Rectal smooth muscle tissue (tissue), 1 donor: ENCODE results near the gene HEPACAM.

Source experiments
- H3K27ac ChIP-seq: one replicate; pipeline ENCODE4 v1.7.0; 2013; ENCODE audit warnings: low read depth, low read length, inconsistent platforms
- H3K27me3 ChIP-seq: one replicate; pipeline ENCODE4 v1.7.0; 2013; ENCODE audit warnings: low read length; ENCODE audit not compliant: control insufficient read depth, insufficient read depth
- H3K36me3 ChIP-seq: one replicate; pipeline ENCODE4 v1.7.0; 2013; ENCODE audit warnings: low read length; ENCODE audit not compliant: control insufficient read depth, insufficient read depth
- H3K4me1 ChIP-seq: one replicate; pipeline ENCODE4 v1.7.0; 2013; ENCODE audit warnings: low read length; ENCODE audit not compliant: control insufficient read depth, insufficient read depth
- H3K4me3 ChIP-seq: one replicate; pipeline ENCODE4 v1.7.0; 2013; ENCODE audit warnings: low read length
- H3K9ac ChIP-seq: one replicate; pipeline ENCODE4 v1.7.0; 2013; ENCODE audit warnings: low read length

The HEPACAM gene

DNA sequence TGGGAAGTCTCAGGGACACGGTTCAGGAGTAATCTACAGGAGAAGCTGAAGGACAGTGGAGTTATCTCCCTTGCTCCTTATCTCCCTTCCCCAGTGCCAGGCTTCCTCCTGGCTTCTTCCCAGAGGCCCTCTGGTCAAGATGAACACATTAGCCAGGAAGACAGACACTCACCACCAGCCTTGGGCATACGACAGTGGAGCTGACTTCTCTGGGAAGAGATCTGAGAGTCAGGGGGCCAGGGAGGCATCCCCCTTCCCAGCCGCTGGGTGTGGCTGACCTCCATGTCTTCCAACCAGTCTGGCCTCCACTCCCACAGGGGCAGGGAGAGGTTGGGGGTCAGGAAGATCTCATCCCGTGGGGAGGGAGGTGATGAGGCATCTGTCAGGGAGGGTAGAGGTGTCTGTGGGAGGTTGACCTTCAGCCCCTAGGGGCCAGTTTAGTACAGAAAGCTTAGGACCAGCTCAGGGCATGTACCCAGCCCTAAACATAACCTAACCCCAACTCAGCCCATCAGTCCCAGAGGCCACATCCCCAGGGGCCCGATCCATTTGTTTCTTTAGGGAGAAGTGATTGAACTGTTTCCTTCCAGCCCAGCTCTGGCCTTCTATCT is 50.9 kb downstream of the HEPACAM start:
- Histone ChIP-seq H3K4me1 (no peaks in the 10 kb centered on the region), H3K4me3 (no peak overlapping the region), H3K27me3 (no peaks in the 10 kb centered on the region), H3K36me3 (no peaks in the 10 kb centered on the region), H3K27ac (no peak overlapping the region), H3K9ac (no peak overlapping the region)

DNA sequence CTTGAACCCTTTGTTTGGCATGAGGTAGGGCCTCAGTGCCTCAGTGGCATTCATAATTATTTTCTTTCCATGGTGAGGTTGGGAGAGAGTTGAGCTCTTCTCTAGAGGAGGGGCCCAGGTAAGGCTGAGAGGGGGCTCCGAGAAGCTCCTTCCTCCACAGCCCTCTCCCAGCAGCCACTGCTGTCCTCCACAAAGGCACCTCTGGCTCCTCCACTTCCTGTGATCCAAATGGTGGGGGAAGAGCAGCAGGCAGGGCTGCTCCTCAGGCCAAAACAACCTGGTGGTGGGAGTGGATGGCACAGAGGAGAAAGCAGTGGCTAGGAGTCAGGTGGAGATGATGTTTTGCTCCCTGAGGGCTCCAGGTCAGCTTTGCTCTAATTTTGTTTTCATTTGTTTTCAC is 51.5 kb downstream of the HEPACAM start:
- Histone ChIP-seq H3K4me1 (no peaks in the 10 kb centered on the region), H3K36me3 (no peaks in the 10 kb centered on the region), H3K9ac (no peak overlapping the region), H3K4me3 (no peak overlapping the region), H3K27me3 (no peaks in the 10 kb centered on the region), H3K27ac (no peak overlapping the region)

DNA sequence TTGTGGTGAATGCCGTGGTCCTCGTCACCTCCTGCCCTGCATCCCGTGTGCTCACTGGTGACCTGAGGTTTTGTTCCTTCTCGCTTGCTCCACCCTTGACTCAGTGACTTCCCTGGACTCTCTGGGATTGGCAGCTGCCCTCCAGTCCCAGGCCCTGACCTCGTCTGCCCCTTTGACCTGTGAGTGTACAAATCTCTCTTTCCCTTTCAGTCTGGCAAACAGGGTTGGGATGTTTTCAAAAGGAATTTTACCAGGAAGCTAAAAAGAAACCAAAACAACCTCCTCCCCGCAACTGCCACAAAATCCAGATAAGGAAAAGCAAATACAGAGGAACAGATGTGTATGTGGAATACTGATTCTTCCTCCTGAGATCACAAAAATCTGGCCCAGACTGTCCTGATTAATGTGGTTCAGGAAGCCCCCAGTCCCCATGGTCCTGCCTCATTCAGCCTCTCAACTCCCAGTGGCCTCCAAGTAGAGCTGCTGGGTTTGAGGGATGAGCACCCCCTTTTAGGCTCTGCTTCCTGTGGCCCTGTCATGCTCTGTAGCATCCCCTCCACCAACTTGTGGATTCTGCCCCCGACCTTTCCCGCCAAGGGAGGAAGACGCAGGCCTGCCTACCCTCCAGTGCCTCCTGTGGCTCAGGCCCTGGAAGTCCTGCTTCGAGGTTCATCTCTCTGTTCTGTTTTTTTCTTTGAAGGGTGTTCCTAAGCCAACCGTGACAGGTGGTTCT is 53.3 kb downstream of the HEPACAM start:
- no peaks in the 10 kb centered on the region for H3K36me3 ChIP-seq
- H3K9ac ChIP-seq, result no peak overlapping the region
- H3K27me3 ChIP-seq, result no peaks in the 10 kb centered on the region
- H3K4me1 ChIP-seq, result no peaks in the 10 kb centered on the region
- H3K4me3 ChIP-seq, result no peak overlapping the region
- no peak overlapping the region for H3K27ac ChIP-seq

DNA sequence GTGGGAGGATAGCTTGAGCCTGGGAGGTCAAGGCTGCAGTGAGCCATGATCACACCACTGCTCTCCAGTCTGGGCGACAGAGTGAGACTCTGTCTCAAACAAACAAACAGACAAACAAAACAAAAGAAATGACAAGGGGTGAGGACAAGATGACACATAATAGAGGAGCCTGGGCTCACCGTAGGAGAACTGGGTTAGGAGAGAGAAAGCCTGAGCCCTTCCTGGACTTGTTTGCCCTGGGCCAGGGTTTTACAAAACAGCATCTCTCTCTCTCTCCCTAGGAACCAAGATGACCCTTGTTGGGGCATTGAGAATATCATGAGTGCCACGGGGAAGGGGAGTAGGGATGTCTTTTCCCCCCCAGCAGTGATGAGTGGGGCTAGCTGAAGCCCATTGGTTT is 54.9 kb downstream of the HEPACAM start:
- Histone ChIP-seq H3K36me3 (no peaks in the 10 kb centered on the region), H3K9ac (no peak overlapping the region), H3K4me3 (no peak overlapping the region), H3K4me1 (no peaks in the 10 kb centered on the region), H3K27ac (no peak overlapping the region), H3K27me3 (no peaks in the 10 kb centered on the region)

DNA sequence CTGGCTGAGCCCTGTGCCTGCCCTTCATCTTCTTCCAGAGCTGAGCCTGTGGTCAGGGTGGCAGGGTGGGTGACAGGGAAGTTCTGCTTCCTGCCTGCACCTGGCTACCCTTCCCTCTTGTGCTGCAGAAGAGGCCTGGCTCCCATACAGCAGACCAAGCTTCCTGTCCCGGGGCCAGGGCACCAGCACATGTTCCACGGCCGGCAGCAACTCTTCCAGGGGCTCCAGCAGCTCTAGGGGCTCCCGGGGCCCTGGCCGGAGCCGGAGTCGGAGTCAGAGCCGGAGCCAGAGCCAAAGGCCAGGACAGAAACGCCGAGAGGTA is 55.6 kb downstream of the HEPACAM start:
- no peaks in the 10 kb centered on the region for H3K4me1 ChIP-seq
- no peak overlapping the region for H3K27ac ChIP-seq

DNA sequence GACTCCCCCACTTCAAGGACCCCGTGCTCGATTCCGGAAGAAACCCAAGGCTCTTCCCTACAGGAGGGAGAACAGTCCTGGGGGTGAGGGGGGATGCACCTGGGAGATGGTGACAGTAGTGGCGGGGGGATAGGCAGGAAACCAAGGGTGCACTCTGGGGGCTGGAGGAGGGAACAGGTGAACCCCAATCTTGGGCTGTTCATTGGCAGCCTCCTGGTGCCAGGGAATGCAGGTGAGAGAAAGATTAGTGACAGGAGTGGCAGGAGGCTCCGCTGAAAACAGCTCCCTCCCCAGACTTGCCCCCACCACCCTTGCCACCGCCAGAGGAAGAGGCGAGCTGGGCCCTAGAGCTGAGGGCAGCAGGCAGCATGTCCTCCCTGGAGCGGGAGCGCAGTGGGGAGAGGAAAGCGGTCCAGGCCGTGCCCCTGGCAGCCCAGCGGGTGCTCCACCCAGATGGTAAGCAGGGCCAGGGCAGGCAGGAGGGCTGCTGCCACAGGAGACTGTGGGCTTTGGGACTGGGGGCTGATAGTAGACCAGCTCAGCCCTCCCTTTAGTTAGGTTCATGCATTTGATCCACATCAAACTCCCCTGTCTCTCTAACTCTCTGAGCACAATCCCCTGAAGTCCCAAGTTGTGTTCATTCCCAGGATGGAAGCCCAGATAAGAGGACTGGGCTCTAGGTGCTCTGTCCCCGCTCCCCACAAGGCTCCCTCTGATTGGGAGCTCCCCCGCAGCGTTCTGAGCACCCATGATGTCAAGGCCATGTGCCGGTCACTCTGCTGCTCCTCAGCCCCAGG is 56.2 kb downstream of the HEPACAM start:
- H3K27ac ChIP-seq, result no peak overlapping the region
- no peaks in the 10 kb centered on the region for H3K4me1 ChIP-seq
- H3K4me3 ChIP-seq, result no peak overlapping the region
- no peak overlapping the region for H3K9ac ChIP-seq
- H3K27me3 ChIP-seq, result no peaks in the 10 kb centered on the region
- H3K36me3 ChIP-seq, result no peaks in the 10 kb centered on the region

More for the DNA sequence above, 55.6 kb downstream of the HEPACAM start:
- Histone ChIP-seq H3K27me3 (no peaks in the 10 kb centered on the region), H3K36me3 (no peaks in the 10 kb centered on the region), H3K9ac (no peak overlapping the region), H3K4me3 (no peak overlapping the region)

DNA sequence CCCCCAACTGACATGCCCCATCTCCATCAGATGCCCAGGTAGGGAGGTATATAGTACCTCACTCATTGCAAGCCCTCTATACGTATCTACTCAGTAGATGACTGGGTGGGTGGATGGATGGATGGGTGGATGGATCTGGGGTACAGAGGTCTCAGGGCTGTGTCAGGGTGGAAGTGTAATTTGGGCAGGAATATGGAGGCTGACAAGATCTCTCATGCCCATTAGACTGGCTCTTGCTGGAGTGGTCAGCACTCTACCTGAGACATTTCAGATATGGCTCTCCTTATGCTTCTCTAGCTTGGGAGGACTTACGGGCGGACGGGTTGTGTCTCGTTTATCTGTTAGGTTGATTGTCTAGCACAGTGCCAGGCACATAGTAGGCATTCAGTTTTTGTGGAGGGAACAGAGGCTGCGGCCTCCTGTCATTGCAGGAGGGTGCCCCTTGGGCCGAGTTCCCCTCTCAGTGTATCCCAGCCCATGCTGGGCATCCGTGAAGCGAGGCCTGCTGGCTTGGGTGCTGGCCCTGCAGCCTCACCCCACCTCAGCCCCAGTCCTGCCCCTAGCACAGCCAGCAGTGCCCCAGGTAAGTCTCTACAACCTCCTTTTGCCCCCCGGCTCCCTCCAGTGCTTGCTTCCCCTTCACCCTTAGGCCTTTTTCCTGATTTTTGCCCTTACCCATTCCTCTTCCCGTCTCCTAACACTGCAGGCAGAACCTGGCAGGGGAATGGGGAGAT is 56.9 kb downstream of the HEPACAM start:
- H3K4me3 ChIP-seq, result no peak overlapping the region
- H3K9ac ChIP-seq, result no peak overlapping the region
- H3K4me1 ChIP-seq, result no peaks in the 10 kb centered on the region
- no peaks in the 10 kb centered on the region for H3K27me3 ChIP-seq
- H3K36me3 ChIP-seq, result no peaks in the 10 kb centered on the region
- no peak overlapping the region for H3K27ac ChIP-seq

DNA sequence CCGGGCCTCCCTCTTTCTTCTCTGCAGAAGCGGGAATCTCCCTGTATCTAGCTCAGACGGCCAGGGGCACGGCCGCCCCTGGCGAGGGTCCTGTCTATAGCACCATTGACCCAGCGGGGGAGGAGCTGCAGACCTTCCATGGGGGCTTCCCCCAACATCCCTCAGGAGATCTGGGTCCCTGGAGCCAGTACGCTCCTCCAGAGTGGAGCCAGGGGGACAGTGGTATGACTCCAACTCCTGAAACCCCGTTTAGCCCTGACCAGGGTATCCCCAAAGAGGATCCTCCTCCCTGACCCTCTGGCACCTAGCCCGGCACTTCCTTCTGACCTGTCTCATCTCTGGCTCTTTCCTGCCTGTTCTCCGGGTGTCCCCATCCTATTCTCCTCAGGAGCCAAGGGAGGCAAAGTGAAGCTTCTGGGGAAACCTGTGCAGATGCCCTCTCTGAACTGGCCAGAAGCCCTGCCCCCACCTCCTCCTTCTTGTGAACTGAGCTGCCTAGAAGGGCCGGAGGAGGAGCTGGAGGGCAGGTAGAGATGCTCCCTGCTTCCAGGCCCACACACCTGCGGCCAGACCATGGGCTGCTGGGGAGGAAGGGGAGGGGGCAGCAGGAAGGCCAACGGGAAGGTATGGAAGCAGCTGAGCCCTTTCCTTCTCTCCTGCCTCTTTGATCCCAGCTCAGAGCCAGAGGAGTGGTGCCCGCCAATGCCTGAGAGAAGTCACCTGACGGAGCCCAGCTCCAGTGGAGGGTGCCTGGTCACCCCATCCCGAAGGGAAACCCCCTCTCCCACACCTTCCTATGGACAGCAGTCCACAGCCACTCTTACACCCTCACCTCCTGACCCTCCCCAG is 57.7 kb downstream of the HEPACAM start:
- H3K4me3 ChIP-seq, result peak overlapping the region; percentile 71
- no peak overlapping the region for H3K9ac ChIP-seq
- no peaks in the 10 kb centered on the region for H3K27me3 ChIP-seq
- no peaks in the 10 kb centered on the region for H3K36me3 ChIP-seq
- no peaks in the 10 kb centered on the region for H3K4me1 ChIP-seq
- no peak overlapping the region for H3K27ac ChIP-seq

DNA sequence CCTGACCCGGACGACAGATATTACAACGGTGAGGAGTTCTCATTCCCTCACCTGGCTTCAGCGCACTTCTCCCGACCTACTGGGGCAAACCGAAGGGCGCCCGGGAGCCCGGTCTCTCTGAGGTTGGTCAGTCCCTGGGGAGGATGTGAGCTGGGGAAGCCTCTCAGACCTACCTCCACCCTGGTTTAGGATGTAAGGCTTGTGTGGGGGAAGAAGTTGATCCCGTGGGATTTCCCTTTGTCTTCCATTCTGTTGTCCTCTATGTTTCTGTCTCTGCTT is 58.3 kb downstream of the HEPACAM start:
- Histone ChIP-seq H3K27ac (no peak overlapping the region), H3K4me1 (no peaks in the 10 kb centered on the region), H3K4me3 (peak overlapping the region; percentile 71), H3K9ac (no peak overlapping the region), H3K36me3 (no peaks in the 10 kb centered on the region), H3K27me3 (peaks cover 4% of the 10 kb centered on the region)

DNA sequence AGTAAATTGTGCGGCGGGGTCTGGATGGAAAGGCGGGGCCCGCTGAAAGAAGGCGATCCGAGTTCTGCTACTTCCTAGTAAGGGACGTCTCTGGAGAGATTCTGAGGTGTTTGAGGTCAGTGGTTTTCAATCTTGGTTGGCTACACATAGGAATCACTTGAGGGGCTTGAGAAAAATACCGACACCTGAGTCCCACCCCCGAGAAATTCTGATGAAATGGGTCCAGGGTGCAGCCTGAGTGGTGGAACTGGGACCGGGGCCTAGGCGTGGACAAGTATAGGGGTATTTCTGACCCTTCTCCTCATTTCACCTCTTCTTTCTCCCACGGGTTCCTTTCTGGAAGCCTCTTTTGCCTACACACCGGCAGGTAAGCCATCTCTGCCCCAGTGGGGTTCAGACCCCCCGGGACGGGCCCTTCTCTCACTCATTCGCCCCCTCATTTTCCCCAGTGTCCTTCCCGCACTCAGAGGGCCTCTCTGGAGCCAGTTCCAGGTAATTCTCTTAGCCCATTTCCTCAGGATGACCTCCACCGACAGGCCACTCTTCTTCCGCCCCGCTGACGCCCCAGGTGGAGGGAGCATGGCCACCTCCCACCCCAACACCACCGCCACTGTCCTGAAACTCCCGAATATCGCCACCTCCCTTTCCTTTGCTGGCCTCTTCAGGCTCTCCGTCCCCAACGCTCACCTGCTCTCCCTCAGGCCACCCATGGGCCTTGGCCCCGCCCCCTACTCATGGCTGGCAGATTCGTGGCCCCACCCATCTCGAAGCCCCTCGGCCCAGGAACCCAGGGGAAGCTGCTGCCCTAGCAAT is 58.8 kb downstream of the HEPACAM start:
- Histone ChIP-seq H3K36me3 (no peaks in the 10 kb centered on the region), H3K9ac (no peak overlapping the region), H3K4me1 (no peaks in the 10 kb centered on the region), H3K27ac (peak overlapping the region; percentile 89), H3K27me3 (peaks cover 8% of the 10 kb centered on the region), H3K4me3 (peak overlapping the region; percentile 71)

DNA sequence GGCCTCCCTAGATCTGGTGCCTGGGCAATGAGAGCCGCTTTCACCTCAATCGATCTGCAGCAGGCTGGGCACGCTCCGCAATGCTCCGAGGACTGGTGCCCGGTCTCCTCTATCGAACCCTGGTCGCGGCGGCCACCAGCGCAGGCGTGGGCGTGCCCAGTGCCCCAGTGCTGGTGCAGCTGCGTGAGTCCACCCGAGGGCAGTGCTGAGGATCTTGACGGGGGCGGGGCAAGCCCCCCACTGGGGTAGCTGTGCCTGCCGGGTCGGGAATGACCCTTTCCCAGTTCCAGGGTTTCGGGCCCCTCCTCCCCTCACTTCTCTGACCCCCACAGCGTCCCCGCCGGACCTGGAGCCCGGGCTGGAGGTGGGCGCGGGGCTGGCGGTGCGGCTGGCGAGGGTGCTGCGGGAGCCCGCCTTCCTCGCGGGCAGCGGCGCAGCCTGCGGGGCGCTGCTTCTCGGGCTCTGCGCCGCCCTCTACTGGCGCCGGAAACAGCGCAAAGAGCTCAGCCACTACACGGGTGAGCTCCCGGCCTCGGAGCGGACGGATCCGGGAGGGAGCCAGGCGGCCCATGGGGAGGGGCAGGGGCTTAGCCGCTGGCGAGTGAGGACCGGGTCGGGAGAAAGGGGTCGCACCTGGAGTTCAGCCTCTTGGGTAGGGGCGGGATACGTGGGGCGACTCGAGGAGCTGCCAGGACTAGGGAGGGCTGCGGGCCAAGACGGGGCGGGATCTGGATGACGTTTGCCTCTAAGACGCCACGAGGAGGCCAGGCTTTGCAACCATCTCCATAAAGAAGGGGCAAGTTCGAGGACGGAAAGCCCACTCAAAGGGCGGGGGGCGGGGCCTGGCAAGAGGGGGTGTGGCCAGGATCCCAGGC is 59.7 kb downstream of the HEPACAM start:
- Histone ChIP-seq H3K36me3 (no peaks in the 10 kb centered on the region), H3K4me3 (peak overlapping the region; percentile 71), H3K9ac (no peak overlapping the region), H3K27me3 (peaks cover 8% of the 10 kb centered on the region), H3K27ac (peak overlapping the region; percentile 89), H3K4me1 (no peaks in the 10 kb centered on the region)
